ENCODE data around the gene BBLN.
A peak's percentile ranks its signal among the peaks of the same experiment; 100 is the strongest.

Gene BBLN

DNA sequence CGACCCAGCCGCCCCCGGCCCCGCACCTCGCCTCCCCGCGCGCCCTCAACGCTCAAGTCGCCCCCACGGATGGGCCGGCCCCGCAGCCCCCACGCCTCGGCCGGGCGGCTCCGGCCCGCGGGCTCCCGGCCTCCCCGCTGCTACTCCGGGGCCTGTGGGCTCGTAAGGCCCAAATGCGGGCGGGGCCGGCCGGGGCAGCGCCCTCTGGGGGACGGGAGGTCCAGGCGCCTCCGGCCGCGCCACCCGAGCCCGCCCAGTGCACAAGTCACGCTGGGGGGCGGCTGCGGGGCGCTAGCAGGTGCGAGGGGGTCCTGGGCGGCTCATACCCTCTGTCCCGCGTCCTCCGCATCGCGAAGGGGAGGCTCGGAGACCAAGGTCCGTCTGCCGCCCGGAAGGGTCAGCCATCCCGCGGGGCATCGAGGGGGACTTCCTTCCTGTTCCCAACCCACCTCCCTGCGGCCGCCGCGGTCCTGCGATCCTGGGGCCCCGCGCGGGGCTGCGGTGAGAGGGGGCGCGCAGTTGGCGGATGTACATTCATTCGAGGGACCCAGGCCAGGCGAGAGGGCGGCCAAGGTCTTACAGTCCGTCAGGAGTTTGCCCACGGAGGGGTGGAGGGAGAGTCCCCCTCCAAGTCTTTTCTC lies 31.5 kb downstream of the BBLN start, which contains the start of gene CIZ1:
TSS of gene CIZ1 (minus strand) at position 167 of the 641 bp plus-strand sequence. CDS start 715 bp downstream, outside the sequence.
- DNase-seq = peak; percentile 74

DNA sequence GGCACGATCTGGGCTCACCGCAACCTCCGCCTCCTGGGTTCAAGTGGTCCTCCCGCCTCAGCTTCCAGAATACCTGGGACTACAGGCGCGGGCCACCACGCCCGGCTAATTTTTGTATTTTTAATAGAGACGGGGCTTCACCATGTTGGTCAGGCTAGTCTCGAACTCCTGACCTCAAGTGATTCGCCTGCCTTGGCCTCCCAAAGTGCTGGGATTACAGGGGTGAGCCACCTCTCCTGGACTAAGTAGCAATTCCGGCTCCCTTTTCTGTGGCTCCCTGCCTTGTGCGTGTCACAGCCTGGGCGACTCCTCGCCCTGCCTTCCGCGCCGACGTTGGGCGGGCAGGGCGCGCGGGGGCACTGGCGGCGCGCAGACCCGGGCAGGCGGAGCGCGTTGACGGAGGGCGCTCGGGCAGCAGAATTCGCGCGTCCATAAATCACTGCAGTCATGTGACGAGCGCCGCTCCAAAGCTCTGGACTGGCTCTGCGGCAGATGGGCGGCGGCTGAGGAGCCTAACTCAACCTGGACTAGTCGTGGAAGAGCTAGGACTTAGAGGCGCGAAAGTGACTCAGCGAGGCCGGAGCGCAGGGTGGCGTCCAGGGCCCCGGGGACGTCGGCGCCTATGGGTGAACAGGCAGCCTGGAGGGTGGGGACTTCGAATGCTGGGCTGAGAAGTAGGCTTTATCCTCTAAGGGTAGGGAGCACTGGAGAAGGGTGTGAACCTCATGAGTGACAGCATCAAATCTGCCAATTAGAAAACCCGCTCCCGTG lies 32.7 kb downstream of the BBLN start:
- DNase-seq = peak; percentile 63

DNA sequence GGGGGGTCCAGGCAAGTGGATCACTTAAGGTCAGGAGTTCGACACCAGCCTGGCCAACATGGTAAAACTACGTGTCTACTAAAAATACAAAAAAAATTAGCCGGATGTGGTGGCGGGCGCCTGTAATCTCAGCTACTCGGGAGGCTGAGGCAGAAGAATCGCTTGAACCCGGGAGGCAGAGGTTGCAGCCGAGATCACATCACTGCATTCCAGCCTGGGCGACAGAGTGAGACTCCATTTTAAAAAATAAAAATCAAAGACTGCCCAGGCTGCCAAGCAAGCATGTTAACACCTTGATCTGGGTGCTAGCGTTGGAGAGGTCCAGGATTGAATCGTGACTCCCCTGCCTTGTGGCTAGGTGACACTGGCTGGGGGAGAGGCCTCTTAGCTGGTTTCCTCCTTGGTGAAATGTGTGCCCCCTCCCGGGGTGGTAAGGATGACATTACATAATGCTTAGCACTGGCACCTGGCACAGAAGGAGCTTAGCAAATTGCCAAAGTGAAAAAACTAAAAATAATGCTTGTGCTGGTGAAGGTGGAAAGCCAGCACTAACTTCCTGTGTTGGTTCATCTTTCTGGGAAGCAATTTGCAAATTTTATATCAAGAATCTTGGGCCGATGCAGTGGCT lies 33.5 kb downstream of the BBLN start:
- DNase-seq = peak; percentile 4

DNA sequence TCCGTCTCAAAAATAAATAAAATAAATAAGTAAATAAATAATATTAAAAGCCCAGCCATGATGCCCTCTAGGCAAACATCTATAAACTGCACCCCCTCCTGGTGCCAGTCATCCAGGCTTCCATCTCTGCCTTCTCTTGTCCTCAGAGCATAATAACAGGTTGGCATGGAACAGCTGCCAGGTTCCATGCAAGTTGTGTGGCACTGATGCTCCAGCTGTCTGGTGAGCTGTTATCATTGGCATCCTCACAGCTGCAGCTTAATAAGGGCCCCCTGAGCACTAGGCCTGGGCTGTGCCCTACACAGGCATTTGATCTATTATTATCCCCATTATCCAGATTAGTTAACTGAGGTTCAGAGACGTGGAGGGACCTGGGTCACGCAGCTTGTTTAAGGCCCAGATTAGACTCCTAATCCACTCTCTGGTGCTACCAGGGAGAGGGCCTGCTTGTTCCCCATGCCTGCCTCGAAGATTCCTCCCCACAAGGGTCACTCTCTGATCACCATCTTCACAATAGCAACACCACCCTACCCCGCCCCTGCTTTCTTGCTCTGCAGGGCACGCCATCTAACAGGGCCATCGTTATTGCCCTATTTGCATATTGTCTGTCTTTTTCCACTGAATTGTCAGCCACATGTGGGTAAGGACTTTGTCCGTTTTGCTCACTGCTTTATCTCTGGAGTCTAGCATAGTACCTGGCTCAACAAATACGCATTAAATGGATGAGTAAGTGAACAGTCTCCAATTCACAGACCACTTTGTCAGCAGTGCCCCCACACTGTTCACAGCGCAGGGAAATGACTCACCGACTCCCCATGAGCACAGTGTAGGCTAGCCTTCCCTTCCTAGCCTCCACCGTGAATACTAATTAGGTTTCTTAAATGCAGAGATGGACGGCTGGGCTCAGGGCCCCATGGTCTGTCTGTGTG lies 41.6 kb downstream of the BBLN start:
- no peak for DNase-seq

DNA sequence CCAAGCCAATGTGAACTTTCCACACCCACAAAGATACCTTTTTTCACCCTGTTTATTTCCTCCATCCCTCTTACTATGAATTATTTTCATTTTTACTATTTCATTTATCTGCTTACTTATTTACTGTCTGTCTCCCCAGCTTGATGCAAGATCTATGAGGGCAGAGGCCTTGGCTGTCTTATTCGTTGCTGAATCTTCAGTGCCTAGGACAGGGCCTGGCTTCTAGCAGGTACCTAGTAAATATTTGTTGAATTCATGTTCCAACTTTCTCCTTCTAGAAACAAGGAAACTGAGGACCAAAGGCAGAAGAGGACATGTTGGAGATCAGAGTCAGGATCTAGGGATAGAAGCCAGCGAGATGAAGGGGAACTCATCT lies 42.6 kb downstream of the BBLN start:
- no peak for DNase-seq

DNA sequence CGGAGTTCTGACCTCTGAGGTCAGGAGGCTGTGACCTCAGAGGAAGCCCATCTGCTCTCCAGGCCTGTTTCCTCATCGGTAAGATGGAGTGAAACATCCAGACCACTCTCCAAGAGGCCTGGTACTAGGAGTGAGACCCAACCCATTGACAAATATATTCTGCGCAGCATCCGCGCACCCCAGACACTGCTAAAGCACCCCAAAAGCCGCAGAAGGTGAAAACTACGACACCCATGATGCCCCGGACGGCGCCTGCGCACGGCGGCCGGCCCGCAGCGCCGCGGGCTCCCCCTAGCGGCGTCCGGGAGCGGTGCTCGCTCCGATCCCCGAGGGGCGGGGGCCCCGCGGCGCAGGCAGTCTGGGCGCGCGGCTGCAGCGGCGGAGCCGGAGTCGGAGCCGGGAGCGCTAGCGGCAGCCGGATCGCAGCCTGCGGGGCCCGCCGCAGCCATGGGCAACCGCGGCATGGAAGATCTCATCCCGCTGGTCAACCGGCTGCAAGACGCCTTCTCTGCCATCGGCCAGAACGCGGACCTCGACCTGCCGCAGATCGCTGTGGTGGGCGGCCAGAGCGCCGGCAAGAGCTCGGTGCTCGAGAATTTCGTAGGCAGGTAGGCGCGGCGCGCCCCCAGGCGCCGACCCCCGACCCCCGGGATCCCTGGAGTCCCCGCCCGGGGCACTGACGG lies 43.1 kb downstream of the BBLN start, which contains the start of gene DNM1:
TSS of gene DNM1 (plus strand) at position 356 of the 683 bp plus-strand sequence. CDS start at position 448, 92 bp downstream.
- peak; percentile 80 for DNase-seq

DNA sequence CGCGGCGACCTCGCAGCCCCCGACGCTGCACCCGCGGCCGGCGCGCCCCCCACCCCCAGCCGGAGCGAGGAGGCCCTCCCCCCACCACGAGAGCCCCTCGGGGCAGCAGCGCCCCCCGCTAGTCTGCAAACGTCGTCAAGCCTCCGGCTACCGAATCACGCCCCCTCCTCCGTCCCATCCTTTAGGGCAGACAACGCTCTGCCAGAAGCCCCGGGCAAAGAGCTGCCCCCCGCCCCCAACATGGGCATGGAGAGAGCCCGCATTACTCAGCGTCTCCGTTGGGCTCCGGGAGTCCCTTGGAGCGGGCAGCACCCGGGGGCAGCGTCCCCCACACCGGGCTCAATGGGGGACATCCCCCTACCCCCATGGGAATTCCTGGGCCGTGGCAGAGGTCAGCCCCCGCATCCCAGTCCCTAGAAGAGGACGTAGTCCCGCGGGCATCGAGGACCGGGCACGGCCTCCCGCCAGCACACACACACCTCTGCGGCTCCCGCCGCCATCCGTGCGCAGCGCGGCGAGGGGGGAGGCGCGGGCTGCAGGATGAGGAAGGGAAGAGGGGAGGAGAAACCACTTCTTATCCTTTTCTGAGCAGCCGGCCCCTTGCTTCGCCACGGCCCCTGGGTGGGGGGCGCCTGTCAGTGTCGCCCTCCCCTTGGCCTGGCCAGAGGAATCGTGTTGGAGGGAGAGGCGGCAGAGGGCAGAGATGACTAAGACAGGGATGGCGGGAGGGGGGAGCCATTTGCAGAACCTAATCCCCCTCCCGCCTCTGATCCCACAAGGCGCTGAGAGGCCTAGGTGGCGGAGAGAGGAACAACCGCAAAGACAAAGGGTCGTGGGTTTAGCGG lies 43.9 kb downstream of the BBLN start:
- no peak for DNase-seq

DNA sequence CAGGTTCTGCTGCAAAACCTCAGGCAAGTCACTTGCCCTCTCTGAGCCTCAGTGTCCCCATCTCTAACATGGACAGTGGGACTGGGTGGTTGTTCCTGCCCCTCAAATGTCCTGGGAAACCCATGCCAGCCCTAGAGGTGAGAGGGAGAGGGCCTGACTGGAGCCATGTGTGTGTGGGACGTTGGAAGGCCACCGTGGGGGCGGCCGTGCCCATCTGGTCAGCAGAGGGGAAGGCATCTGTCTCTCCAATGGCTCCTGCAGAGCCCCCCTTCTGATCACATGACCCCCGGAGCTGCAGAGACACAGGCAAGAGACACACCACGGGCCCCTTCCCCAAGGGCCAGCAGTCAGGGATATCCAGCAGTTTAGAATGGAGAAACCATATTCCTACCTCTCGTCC lies 44.8 kb downstream of the BBLN start:
- DNase-seq = no peak

DNA sequence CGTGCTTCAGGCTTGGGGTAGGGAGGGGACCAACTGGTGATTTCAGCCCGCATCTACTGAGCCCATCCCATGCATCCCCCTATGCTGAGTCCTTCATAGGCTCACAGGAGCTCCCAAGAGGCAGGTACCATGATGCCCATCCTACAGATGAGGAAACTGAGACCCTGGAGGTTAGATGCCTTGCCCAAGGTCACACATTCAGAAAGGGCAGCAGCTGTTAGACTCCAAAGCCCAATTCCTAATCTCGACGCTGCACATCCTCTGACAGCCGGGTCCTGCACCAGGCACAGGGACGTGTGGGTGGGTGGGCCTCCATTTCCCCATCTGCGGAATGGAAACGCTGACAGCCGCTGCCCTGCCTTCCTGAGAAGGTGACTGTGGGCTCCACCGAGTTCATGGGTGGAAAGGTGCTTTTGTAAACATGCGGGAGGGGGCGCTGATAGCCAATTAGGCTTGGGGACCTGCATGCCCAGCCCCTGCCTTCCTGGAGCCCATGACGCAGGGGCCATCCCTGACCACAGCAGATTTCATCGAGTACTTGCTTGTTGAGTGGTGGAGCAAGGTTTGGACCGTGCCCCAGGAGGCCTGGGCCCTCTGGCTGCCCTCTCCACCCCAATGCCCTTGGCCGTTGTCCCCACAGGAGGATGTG lies 45.4 kb downstream of the BBLN start:
- DNase-seq = no peak

DNA sequence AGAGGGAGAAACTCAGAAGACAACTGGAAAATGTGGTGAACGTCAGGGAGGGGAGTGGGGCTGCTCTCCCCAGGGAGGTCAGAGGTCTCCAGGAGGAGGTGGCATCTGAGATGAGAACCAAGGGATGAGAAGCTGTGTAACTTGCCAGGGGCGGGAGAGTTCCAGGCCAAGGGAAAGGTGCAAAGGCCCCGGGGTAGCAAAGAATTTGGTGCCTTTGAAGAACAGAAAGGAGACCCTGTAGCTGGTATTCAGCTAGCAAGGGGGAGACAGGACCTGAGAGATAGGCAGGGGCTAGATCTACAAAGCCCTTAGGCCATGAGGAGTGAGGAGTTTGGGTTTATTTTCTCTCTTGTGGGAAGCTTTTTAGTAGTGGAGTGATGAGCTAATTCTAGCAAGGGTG lies 46.4 kb downstream of the BBLN start:
- no peak for DNase-seq

DNA sequence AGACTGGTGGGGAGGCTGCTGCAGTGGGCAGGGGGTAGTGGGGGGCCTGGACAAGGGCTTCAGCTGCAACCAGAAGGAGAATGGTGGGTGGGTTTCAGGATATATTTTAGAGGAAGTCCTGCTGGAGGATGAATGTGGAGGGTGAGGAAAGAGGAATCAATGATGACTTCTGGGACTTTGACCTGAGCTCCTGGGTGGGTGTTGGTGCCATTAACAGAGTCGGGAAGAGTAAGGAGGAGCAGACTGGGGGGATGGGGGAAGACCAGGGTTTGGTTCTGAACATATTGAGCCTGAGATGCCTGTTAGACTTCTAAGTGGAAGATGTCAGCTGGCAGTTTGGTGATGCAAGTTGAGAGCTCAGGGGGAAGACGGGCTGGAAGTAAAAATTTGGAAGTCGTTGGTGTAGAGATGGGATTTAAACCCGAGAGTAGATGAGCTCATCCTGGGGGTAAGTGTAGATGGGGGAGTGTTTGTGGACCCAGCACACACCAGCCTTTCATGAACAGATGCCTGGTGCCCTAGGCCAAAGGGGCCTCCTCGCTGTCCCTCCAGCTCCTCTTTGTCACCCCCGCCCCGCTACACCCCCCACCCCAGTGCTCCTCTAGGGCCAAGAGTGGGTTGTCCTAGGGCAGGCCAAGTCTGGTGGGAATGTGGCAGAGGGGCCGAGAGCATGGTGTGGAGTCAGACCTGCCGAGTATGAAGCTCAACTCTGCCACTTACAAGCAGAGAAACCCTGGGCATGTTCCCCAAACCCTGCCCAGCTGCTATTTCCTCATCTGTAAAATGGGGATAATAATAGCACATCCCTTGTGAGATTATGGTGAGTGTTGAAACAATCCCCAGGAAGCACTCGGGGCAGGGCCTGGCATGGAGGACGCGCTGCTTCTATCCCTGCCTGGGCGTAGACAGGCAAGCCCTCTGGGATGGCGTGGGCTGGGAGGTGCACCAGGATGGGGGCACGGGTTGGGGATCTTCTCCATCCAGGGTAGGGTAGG lies 47.1 kb downstream of the BBLN start:
- no peak for DNase-seq

DNA sequence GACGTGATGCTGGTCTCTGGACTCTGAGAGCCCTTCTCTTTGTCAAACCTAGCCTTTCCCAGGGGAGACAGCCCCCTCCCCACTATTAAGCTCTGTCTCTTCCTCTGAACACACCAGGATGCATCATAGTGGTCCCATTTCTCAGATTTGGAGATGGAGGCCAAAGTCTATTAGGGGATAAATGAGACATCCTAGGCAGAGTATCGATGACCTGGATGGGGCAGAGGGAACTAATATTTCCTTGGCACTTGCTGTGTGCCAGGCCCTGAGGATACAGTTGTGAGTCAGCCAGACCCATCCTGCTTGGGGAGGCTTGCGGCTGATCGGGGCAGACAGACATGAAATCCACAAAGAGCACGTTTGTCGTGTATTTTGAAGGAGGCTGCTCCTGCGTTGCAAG lies 48.3 kb downstream of the BBLN start:
- DNase-seq = no peak

DNA sequence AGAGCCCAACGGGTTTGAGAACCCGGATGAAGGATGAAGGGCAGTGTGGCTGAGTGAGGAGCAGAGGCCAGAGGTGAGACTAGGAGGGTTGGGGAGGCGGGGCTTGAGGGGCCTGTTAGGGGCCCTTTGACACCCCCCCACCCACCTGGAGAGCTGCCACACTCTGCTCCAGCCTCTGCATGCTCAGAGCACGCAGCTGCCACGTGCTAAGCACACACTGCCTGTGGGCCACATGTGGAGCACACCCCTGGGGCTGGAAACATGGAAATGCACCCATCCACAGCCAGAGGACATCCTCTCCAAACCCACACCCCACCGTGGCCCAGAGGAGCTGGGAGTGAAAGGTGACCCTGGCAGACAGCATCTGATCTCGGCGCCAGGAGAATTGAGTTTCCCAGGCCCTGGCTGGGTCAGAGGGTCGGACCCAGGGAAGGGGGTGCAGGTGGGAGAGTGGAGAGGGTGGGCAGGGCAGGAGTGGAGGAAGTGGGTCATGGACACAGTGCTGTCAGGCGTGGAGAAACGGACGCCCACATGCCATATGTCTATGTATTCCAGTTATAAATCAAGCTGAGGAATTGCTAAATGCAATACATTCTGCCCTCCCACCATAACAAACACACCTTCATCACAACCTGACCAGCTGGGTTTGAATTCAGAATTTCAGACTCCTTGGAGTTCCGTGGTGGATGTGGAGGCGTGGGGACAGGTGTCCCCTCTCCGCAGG lies 49.0 kb downstream of the BBLN start:
- no peak for DNase-seq

DNA sequence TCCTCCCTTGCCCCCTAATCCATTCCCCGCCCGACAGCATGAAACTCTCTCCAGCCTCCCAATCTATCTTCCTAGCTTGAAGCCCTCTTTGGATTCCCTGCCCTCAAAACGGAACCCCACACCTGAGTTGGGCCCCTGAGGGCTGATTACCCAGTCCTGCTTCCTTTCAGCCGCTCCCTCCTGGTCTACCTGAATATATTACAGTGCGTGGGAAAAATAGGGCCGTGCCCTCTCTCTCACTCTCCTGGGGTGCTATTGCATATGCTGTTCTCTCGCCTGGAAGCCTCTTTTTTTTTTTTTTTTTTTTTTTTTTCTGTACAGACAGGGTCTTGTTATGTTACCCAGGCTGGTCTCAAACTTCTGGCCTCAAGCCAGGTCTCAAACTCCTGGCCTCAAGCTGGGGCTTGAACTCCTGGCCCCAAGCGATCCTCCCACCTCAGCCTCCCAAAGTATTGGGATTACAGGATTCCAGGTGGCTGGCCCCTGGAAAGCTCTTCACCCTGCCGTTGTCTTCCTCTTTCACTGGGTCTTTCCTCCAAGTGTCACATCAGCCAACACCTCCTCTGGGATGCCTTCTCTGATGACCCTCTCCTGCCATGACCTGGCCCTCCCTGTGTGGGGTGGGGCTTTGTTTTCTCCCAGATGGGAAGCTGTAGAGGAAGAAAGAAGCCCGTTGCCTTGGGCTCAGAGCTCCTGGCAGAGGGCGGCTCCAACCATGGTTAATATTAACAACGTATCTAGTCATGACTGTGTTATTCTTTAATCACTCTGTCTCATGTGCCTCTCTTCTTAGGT lies 51.3 kb downstream of the BBLN start:
- DNase-seq = no peak

DNA sequence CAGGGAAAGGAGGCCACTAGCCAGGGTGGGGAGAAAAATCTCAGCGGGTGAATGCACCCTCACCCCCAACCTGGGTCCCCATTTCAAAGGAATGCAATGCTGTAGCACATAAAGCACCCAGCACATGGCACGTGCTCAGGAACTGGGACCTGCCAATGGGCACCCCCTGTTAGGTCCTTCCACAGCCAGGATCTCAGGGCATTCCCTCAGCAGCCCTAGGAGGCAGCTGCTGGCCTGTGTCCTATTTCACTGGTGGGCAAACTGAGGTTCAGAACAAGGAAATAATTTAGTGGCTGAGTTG lies 51.9 kb downstream of the BBLN start:
- no peak for DNase-seq
